ENCODE results near the gene RBM22. TPM values are rescaled to one million over a fixed set of nuclear protein-coding genes. Genes with fewer than 3 reads are reported as not detected.

RBM22 gene
- total RNA-seq, 6 donors from 2014 or later: 22.6 to 46.7 (median 37.6) TPM

GRCh38 chr5:150674341-150674821 is 26.5 kb downstream of the RBM22 start:
- Histone ChIP-seq H3K9me3 (no peaks in the 10 kb centered on the region), H3K4me1 (peaks cover 20 to 29% (median 23%) of the 10 kb centered on the region in 4 donors), H3K27ac (peak overlapping the region in 2 of 4 donors; percentile 43 to 49), H3K27me3 (peaks cover 0 to 4% (median 0%) of the 10 kb centered on the region in 4 donors), H3K4me3 (no peak overlapping the region), H3K36me3 (no peaks in the 10 kb centered on the region)
- WGBS, 2 donors: 80 to 90% methylated on average over 4 of the region's 4 CpGs
- ATAC-seq (ENCODE audit: low FRiP score in 2 of 2) (peak in 1 of 2 donors; percentile 38), DNase-seq (no peak)
- TF ChIP-seq CTCF (IDR thresholded peaks at IDR 0.05) (no peak), POLR2AphosphoS5 (IDR thresholded peaks at IDR 0.05) (no peak), POLR2A (IDR thresholded peaks at IDR 0.05) (no peak), EP300 (IDR thresholded peaks at IDR 0.05) (no peak)

DNA sequence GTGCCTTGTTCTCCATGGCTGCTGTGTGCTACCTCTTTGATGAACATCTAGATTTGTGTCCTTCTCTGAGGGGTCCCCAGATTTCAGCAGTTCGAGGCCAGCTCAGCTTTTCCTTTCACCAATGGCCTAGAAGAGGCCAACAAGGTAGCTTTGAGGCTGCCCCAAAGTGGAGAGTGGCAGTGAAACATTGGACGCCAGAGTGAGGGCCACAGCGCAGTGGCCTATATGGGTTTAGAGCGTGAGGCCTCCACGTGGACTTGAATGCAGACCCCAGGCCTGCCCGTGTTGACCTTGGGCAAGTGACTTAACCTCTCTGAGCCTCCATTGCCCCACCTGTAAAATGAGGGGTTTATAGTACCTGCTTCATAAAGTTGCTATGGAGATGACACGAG is 28.0 kb downstream of the RBM22 start:
- ATAC-seq (ENCODE audit: low FRiP score in 2 of 2) (no peak), DNase-seq (no peak)
- no peaks in the 10 kb centered on the region for H3K36me3 ChIP-seq
- no peaks in the 10 kb centered on the region for H3K9me3 ChIP-seq
- TF ChIP-seq CTCF (IDR thresholded peaks at IDR 0.05) (no peak), EP300 (IDR thresholded peaks at IDR 0.05) (no peak), POLR2A (IDR thresholded peaks at IDR 0.05) (no peak), POLR2AphosphoS5 (IDR thresholded peaks at IDR 0.05) (no peak)
- H3K27me3 ChIP-seq: peaks cover 0 to 4% (median 0%) of the 10 kb centered on the region in 4 donors
- no peak overlapping the region for H3K27ac ChIP-seq
- peaks cover 20 to 29% (median 23%) of the 10 kb centered on the region in 4 donors for H3K4me1 ChIP-seq
- 72 to 81% methylated on average over 7 of the region's 7 CpGs for WGBS, 2 donors
- H3K4me3 ChIP-seq: peak overlapping the region in 3 of 4 donors; percentile 44 to 59 (median 50)

DNA sequence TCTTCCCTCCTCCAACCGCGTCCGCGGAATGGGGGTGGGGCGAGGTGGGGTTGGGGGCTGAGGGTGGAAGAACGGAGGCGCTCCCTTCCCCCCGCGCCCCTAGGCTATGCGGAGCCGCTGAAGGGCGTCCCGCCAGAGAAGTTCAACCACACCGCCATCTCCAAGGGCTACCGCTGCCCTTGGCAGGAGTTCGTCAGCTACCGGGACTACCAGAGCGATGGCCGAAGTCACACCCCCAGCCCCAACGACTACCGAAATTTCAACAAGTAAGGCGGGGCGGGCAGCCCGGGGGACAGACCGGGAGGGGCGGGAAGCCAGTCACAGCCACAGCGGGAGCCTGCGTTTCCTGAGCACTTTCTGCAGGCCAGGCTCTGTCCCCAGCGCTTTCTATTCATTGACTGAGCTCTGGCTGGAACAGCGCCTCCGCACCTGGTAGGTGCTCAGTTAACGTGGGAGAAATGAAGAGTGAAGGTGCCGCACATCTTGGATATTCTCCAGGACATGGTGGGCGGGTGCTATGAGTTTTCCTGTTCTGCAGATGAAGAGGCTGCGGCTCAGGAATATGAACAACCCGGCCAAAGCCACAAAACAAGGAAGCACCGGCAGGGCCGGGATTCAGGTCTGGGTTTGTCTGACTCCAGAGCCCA is 28.5 kb downstream of the RBM22 start:
- Histone ChIP-seq H3K4me1 (peaks cover 20 to 29% (median 23%) of the 10 kb centered on the region in 4 donors), H3K9me3 (no peaks in the 10 kb centered on the region), H3K4me3 (peak overlapping the region; percentile 11 to 59 (median 47)), H3K27me3 (peaks cover 0 to 4% (median 0%) of the 10 kb centered on the region in 4 donors), H3K27ac (peak overlapping the region in 3 of 4 donors; percentile 22 to 57 (median 37)), H3K36me3 (no peaks in the 10 kb centered on the region)
- 2 to 14% methylated on average over 9 to 28 of the region's 38 CpGs for WGBS, 2 donors
- DNase-seq (peak; percentile 66 to 82), ATAC-seq (ENCODE audit: low FRiP score in 2 of 2) (peak; percentile 58 to 59)
- TF ChIP-seq POLR2A (IDR thresholded peaks at IDR 0.05) (no peak), POLR2AphosphoS5 (IDR thresholded peaks at IDR 0.05) (peak in 1 of 2 donors; percentile 9)

- WGBS, 2 donors: 19 to 23% methylated on average over 7 to 19 of the region's 51 CpGs
- DNase-seq: peak in 1 of 2 donors; percentile 88
- Histone ChIP-seq H3K27me3 (peaks cover 0 to 4% (median 0%) of the 10 kb centered on the region in 4 donors), H3K4me3 (peak overlapping the region; percentile 11 to 59 (median 47)), H3K9me3 (no peaks in the 10 kb centered on the region), H3K27ac (peak overlapping the region in 3 of 4 donors; percentile 22 to 57 (median 37)), H3K4me1 (peaks cover 20 to 29% (median 23%) of the 10 kb centered on the region in 4 donors), H3K36me3 (no peaks in the 10 kb centered on the region)
- no peak for TF ChIP-seq POLR2A (IDR thresholded peaks at IDR 0.05)
- no peak for TF ChIP-seq CTCF (IDR thresholded peaks at IDR 0.05)
- no peak for TF ChIP-seq EP300 (IDR thresholded peaks at IDR 0.05)
- TF ChIP-seq POLR2AphosphoS5 (IDR thresholded peaks at IDR 0.05): no peak
- ATAC-seq (ENCODE audit: low FRiP score in 2 of 2): peak; percentile 27 to 35
These were observed 29.2 kb downstream of the RBM22 start for GRCh38 chr5:150671509-150672236.

GRCh38 chr5:150670948-150671310 is 29.9 kb downstream of the RBM22 start:
- no peak for DNase-seq
- Histone ChIP-seq H3K9me3 (no peaks in the 10 kb centered on the region), H3K4me3 (no peak overlapping the region), H3K27me3 (peaks cover 0 to 4% (median 0%) of the 10 kb centered on the region in 4 donors), H3K27ac (peak overlapping the region in 1 of 4 donors; percentile 22), H3K36me3 (no peaks in the 10 kb centered on the region), H3K4me1 (peaks cover 20 to 29% (median 23%) of the 10 kb centered on the region in 4 donors)
- TF ChIP-seq CTCF (IDR thresholded peaks at IDR 0.05): no peak
- no peak for TF ChIP-seq EP300 (IDR thresholded peaks at IDR 0.05)
- TF ChIP-seq POLR2AphosphoS5 (IDR thresholded peaks at IDR 0.05): no peak
- ATAC-seq (ENCODE audit: low FRiP score in 2 of 2): no peak
- WGBS, 2 donors: 47 to 53% methylated on average over 2 of the region's 2 CpGs
